Measurements from ENCODE around the gene PLPPR1. TPM values are rescaled to one million over a fixed set of nuclear protein-coding genes. Genes with fewer than 3 reads are reported as not detected.

The PLPPR1 gene
- total and polyA plus RNA-seq, 12 donors: 0.08 to 19.7 (median 0.20) TPM; not detected in 7

DNA sequence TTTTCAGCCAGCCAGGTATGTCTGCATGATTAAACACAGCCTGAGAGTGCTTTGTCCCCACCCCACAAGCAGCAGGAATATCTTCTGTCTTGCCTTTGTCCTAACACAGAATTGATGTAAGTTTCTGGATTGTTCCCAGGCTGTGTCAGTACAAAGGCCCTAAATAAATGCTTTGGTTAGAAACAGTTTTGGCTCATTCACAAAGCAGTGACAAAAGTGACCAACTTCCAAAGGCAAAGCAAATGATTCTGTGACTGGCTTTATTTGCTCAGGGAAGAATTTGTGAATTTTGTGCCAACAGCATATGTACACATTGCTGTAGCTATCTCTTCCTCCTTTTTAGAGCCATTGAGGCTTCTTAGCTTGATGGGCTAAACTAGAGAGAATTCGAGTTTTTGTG is 133.7 kb downstream of the PLPPR1 start:
- Histone ChIP-seq H3K27ac (no peak overlapping the region), H3K27me3 (no peaks in the 10 kb centered on the region), H3K36me3 (replicated peaks in 1 of 2) (no peaks in the 10 kb centered on the region), H3K4me1 (replicated peaks in 1 of 2) (no peaks in the 10 kb centered on the region), H3K4me3 (no peak overlapping the region), H3K9me3 (replicated peaks in 1 of 3) (no peaks in the 10 kb centered on the region)
- TF ChIP-seq POLR2A (IDR thresholded peaks at IDR 0.05): no peak
- TF ChIP-seq, protein P1, sequence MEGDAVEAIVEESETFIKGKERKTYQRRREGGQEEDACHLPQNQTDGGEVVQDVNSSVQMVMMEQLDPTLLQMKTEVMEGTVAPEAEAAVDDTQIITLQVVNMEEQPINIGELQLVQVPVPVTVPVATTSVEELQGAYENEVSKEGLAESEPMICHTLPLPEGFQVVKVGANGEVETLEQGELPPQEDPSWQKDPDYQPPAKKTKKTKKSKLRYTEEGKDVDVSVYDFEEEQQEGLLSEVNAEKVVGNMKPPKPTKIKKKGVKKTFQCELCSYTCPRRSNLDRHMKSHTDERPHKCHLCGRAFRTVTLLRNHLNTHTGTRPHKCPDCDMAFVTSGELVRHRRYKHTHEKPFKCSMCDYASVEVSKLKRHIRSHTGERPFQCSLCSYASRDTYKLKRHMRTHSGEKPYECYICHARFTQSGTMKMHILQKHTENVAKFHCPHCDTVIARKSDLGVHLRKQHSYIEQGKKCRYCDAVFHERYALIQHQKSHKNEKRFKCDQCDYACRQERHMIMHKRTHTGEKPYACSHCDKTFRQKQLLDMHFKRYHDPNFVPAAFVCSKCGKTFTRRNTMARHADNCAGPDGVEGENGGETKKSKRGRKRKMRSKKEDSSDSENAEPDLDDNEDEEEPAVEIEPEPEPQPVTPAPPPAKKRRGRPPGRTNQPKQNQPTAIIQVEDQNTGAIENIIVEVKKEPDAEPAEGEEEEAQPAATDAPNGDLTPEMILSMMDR (IDR thresholded peaks at IDR 0.05): no peak
- intact Hi-C loops (cut with DNase I): no loop called here
- 76 to 86% (median 79%) methylated on average over 1 of the region's 1 CpG for WGBS, 4 donors
- no peak for DNase-seq

DNA sequence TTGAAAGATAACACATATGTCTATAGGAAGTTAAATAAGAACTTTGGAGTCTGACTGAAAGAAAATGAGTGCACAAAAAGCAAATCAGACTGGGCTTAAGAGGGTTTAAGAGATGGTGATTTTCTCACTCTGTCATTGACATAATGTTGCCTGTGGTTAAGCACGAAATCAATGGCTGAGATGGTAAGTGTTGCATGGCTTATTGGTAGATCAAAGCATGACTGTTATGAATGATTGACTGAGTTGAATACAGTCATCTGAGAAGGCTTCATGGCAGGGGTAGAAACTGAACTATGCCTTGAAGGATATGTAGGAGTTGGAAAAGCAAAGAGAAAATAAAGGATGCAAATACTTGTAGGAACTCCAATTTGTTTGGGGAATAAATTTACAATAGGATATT is 136.6 kb downstream of the PLPPR1 start:
- intact Hi-C loops (cut with DNase I): no loop called here
- Histone ChIP-seq H3K27me3 (no peaks in the 10 kb centered on the region), H3K4me3 (no peak overlapping the region), H3K27ac (no peak overlapping the region), H3K9me3 (replicated peaks in 1 of 3) (no peaks in the 10 kb centered on the region), H3K4me1 (replicated peaks in 1 of 2) (no peaks in the 10 kb centered on the region), H3K36me3 (replicated peaks in 1 of 2) (no peaks in the 10 kb centered on the region)
- DNase-seq: no peak
- no peak for TF ChIP-seq POLR2A (IDR thresholded peaks at IDR 0.05)
- TF ChIP-seq, protein P1 (IDR thresholded peaks at IDR 0.05): no peak
- WGBS, 4 donors: 73 to 82% (median 78%) methylated on average over 1 of the region's 1 CpG

DNA sequence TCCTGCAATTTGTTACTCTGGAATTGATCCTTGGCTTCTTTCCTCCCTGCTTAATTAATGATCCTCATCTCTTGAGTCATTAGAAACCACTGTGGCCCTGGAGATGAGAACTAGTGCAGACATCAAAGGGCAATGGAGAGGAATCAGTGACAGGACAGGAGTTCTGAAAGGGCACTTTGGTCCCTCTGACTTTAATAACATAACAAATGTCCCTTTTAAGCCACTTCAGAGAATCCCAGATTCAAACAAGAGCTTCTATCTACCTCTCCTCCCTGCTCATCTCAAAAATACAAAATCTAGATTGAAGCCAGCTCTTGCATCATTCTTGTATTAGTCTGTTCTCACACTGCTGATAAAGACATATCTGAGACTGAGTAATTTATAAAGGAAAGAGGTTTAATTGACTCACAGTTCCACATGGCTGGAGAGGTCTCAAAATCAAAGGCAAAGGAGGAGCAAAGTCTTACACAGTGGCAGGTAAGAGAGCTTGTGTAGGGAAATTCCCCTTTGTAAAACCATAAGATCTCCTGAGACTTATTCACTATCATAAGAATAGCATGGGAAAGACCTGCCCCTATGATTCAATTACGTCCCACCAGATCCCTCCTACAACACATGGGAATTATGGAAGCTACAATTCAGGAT is 139.1 kb downstream of the PLPPR1 start:
- intact Hi-C loops (cut with DNase I): no loop called here
- no peak overlapping the region for H3K4me3 ChIP-seq
- H3K36me3 ChIP-seq (replicated peaks in 1 of 2): no peaks in the 10 kb centered on the region
- H3K4me1 ChIP-seq (replicated peaks in 1 of 2): no peaks in the 10 kb centered on the region
- TF ChIP-seq POLR2A (IDR thresholded peaks at IDR 0.05): no peak
- TF ChIP-seq, protein P1 (IDR thresholded peaks at IDR 0.05): no peak
- no peaks in the 10 kb centered on the region for H3K9me3 ChIP-seq (replicated peaks in 1 of 3)
- 57 to 92% (median 81%) methylated on average over 1 of the region's 1 CpG for WGBS, 4 donors
- no peaks in the 10 kb centered on the region for H3K27me3 ChIP-seq
- DNase-seq: no peak
- no peak overlapping the region for H3K27ac ChIP-seq

DNA sequence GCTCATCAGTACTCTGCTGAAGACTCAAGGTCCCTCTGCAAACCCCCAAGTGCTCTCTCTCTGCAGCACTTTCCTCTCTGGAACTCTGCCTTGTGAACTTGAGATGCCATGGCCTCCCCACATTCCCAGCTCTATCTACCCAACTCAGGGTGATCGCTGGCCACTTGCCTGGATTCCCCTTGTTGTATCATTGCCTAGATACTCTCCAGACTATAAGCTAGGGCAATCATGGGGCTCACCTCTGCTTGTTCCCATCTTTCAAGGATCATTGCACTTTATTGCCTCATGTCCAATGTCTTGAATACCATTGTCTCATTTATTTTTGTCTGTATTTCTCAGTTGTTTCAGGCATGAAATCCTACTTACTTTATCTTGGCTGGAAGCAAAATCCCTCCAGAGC is 144.1 kb downstream of the PLPPR1 start:
- Histone ChIP-seq H3K4me1 (replicated peaks in 1 of 2) (no peaks in the 10 kb centered on the region), H3K36me3 (replicated peaks in 1 of 2) (no peaks in the 10 kb centered on the region), H3K4me3 (no peak overlapping the region), H3K27ac (no peak overlapping the region), H3K27me3 (no peaks in the 10 kb centered on the region), H3K9me3 (replicated peaks in 1 of 3) (no peaks in the 10 kb centered on the region)
- DNase-seq: no peak
- no peak for TF ChIP-seq POLR2A (IDR thresholded peaks at IDR 0.05)
- TF ChIP-seq, protein P1 (IDR thresholded peaks at IDR 0.05): no peak
- whole genome bisulfite sequencing, 4 donors: 86 to 100% (median 94%) methylated on average over 1 of the region's 1 CpG
- intact Hi-C loops (cut with DNase I): no loop called here
